Astrocyte (in vitro differentiated cells and primary cell): ENCODE data around the gene ARHGEF17. TPM values are rescaled to one million over a fixed set of nuclear protein-coding genes. Genes with fewer than 3 reads are reported as not detected.

Experiments used
- DNase-seq: peaks from one replicate; pipeline ENCODE4 v3.0.0-alpha.2; 2010; ENCODE audit warnings: low read depth
- FAIRE-seq: peaks from 2 replicates; lab custom pipeline; 2011; peaks lifted over from hg19 to GRCh38; lab: Jason Lieb, UNC
- H2AFZ ChIP-seq: 2 replicates; pipeline ENCODE4 v1.6.0; 2012; ENCODE audit warnings: low read depth, low read length, inconsistent platforms
- H3K27ac ChIP-seq: 2 replicates; pipeline ENCODE4 v1.5.1; 2011; ENCODE audit warnings: low read depth, low read length, inconsistent platforms
- H3K27me3 ChIP-seq: 2 replicates; pipeline ENCODE4 v1.6.0; 2011; ENCODE audit warnings: low read length, inconsistent platforms; ENCODE audit not compliant: insufficient read depth
- H3K36me3 ChIP-seq: 2 replicates; pipeline ENCODE4 v1.5.1; 2011; ENCODE audit warnings: low read length, inconsistent platforms; ENCODE audit not compliant: insufficient read depth
- H3K4me1 ChIP-seq: 2 replicates; pipeline ENCODE4 v1.5.1; 2011; ENCODE audit warnings: low read length, inconsistent platforms; ENCODE audit not compliant: insufficient read depth
- H3K4me2 ChIP-seq: 2 replicates; pipeline ENCODE4 v1.6.0; 2012; ENCODE audit warnings: low read length, inconsistent platforms
- H3K4me3 ChIP-seq: 2 replicates; pipeline ENCODE4 v1.5.1; 2011; ENCODE audit warnings: low read depth, mild to moderate bottlenecking, low read length, inconsistent platforms; ENCODE audit not compliant: insufficient read depth
- H3K79me2 ChIP-seq: 2 replicates; pipeline ENCODE4 v1.6.0; 2012; ENCODE audit warnings: mild to moderate bottlenecking, low read length, inconsistent platforms; ENCODE audit not compliant: insufficient read depth
- H3K9ac ChIP-seq: 2 replicates; pipeline ENCODE4 v1.6.0; 2012; ENCODE audit warnings: mild to moderate bottlenecking, low read length, inconsistent platforms
- H3K9me3 ChIP-seq: 2 replicates; pipeline ENCODE4 v1.5.1; 2012; ENCODE audit warnings: low read depth, mild to moderate bottlenecking, low read length, inconsistent platforms; ENCODE audit not compliant: insufficient read depth
- H4K20me1 ChIP-seq: 2 replicates; pipeline ENCODE4 v1.6.0; 2012; ENCODE audit warnings: low read length, inconsistent platforms; ENCODE audit not compliant: insufficient read depth
- H3K27ac Mint-ChIP-seq: one replicate; pipeline ENCODE4 v1.8.0; 2021; ENCODE audit warnings: mild to moderate bottlenecking, mixed read lengths; ENCODE audit not compliant: unreplicated experiment
- H3K27me3 Mint-ChIP-seq: one replicate; pipeline ENCODE4 v1.8.0; 2021; ENCODE audit warnings: low read depth, mixed read lengths; ENCODE audit not compliant: unreplicated experiment
- H3K36me3 Mint-ChIP-seq: one replicate; pipeline ENCODE4 v1.8.0; 2021; ENCODE audit warnings: low read depth, mixed read lengths; ENCODE audit not compliant: unreplicated experiment
- H3K4me1 Mint-ChIP-seq: one replicate; pipeline ENCODE4 v1.8.0; 2021; ENCODE audit warnings: low read depth, mixed read lengths; ENCODE audit not compliant: unreplicated experiment
- H3K4me3 Mint-ChIP-seq: one replicate; pipeline ENCODE4 v1.8.0; 2021; ENCODE audit warnings: mild to moderate bottlenecking, moderate library complexity, mixed read lengths; ENCODE audit not compliant: unreplicated experiment
- H3K9me3 Mint-ChIP-seq: one replicate; pipeline ENCODE4 v1.8.0; 2021; ENCODE audit warnings: mild to moderate bottlenecking, mixed read lengths; ENCODE audit not compliant: unreplicated experiment
- EZH2 ChIP-seq: IDR thresholded peaks from 2 replicates; pipeline ENCODE4 v1.6.1; 2012; ENCODE audit warnings: mild to moderate bottlenecking, low read length, inconsistent platforms; ENCODE audit not compliant: insufficient read depth
- total RNA-seq: library from RNA; stranded (reverse); gene quantifications from 2 replicates; pipeline ENCODE4 v1.2.1, GENCODE V29; 2021
- TF ChIP-seq, protein P1 (sequence below): IDR thresholded peaks from 2 replicates; pipeline ENCODE4 v1.5.1; 2011; ENCODE audit warnings: low read depth, mild to moderate bottlenecking, inconsistent platforms, low read length, moderate library complexity; ENCODE audit not compliant: insufficient read depth

The ARHGEF17 gene
- total RNA-seq, 1 donor from 2014 or later: 66.4 TPM

GRCh38 chr11:73271936-73272679 lies 36.0 kb upstream of the ARHGEF17 start, which contains the start of gene P2RY6:
Gene P2RY6, plus strand, starts transcription at chr11:73272338. Its CDS starts 24,181 bp downstream, at chr11:73296519.
- H3K27ac ChIP-seq: no peak within 1 kb of the TSS
- H3K27ac Mint-ChIP-seq: peak within 1 kb of the TSS; percentile 18
- peaks cover 6% of the 10 kb centered on the region for H3K27me3 ChIP-seq
- H3K36me3 Mint-ChIP-seq: no peaks in the 10 kb centered on the region
- no peak within 1 kb of the TSS for H3K4me3 ChIP-seq
- no peak within 1 kb of the TSS for H3K4me3 Mint-ChIP-seq
- no peaks in the 10 kb centered on the region for H3K79me2 ChIP-seq
- no peaks in the 10 kb centered on the region for H4K20me1 ChIP-seq
- peak within 1 kb of the TSS; percentile 3 for H2AFZ ChIP-seq
- peaks cover 4% of the 10 kb centered on the region for H3K4me1 Mint-ChIP-seq
- peaks cover 29% of the 10 kb centered on the region for H3K27me3 Mint-ChIP-seq
- H3K36me3 ChIP-seq: no peaks in the 10 kb centered on the region
- H3K9ac ChIP-seq: no peak within 1 kb of the TSS
- peak; percentile 54 for DNase-seq
- TF ChIP-seq, protein P1, sequence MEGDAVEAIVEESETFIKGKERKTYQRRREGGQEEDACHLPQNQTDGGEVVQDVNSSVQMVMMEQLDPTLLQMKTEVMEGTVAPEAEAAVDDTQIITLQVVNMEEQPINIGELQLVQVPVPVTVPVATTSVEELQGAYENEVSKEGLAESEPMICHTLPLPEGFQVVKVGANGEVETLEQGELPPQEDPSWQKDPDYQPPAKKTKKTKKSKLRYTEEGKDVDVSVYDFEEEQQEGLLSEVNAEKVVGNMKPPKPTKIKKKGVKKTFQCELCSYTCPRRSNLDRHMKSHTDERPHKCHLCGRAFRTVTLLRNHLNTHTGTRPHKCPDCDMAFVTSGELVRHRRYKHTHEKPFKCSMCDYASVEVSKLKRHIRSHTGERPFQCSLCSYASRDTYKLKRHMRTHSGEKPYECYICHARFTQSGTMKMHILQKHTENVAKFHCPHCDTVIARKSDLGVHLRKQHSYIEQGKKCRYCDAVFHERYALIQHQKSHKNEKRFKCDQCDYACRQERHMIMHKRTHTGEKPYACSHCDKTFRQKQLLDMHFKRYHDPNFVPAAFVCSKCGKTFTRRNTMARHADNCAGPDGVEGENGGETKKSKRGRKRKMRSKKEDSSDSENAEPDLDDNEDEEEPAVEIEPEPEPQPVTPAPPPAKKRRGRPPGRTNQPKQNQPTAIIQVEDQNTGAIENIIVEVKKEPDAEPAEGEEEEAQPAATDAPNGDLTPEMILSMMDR: no peak
- TF ChIP-seq EZH2: no peak
- no peaks in the 10 kb centered on the region for H3K9me3 Mint-ChIP-seq
- no peaks in the 10 kb centered on the region for H3K4me1 ChIP-seq
- H3K4me2 ChIP-seq: no peak within 1 kb of the TSS
- FAIRE-seq: no peak
- H3K9me3 ChIP-seq: no peaks in the 10 kb centered on the region

DNA sequence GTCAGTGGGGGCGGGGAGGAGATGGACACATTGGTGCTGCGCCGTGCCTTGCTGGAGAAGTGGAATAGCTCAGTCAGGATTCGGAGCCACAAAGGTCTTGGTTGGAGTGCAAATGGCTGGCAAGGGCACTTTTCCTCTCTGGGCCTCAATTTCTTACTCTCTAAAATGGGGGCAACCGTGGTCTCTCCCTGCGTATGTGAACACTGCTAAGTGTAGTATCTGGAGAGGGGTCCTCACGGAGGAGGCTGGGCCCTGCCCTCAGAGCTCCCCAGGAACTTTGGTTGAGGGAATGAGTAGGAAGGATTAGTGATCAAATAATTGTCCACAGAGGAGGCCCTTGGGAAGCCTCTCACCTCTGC lies 35.4 kb upstream of the ARHGEF17 start:
- no peak for TF ChIP-seq EZH2
- TF ChIP-seq, protein P1: no peak
- no peak overlapping the region for H3K27ac ChIP-seq
- Mint-ChIP-seq H3K9me3 (no peaks in the 10 kb centered on the region), H3K27ac (no peak overlapping the region), H3K27me3 (peaks cover 24% of the 10 kb centered on the region), H3K4me1 (peaks cover 4% of the 10 kb centered on the region), H3K36me3 (no peaks in the 10 kb centered on the region), H3K4me3 (no peak overlapping the region)
- H3K36me3 ChIP-seq: no peaks in the 10 kb centered on the region
- DNase-seq: no peak
- H3K27me3 ChIP-seq: peaks cover 1% of the 10 kb centered on the region
- no peaks in the 10 kb centered on the region for H3K79me2 ChIP-seq
- FAIRE-seq: no peak
- no peak overlapping the region for H2AFZ ChIP-seq
- no peaks in the 10 kb centered on the region for H4K20me1 ChIP-seq
- H3K9ac ChIP-seq: no peak overlapping the region
- H3K4me2 ChIP-seq: no peak overlapping the region
- no peaks in the 10 kb centered on the region for H3K4me1 ChIP-seq
- H3K9me3 ChIP-seq: no peaks in the 10 kb centered on the region
- H3K4me3 ChIP-seq: no peak overlapping the region
